Measurements from ENCODE around the gene ANKRD34A.

- peak; percentile 44 for TF ChIP-seq POLR2A (IDR thresholded peaks at IDR 0.05)
- TF ChIP-seq, protein P1, sequence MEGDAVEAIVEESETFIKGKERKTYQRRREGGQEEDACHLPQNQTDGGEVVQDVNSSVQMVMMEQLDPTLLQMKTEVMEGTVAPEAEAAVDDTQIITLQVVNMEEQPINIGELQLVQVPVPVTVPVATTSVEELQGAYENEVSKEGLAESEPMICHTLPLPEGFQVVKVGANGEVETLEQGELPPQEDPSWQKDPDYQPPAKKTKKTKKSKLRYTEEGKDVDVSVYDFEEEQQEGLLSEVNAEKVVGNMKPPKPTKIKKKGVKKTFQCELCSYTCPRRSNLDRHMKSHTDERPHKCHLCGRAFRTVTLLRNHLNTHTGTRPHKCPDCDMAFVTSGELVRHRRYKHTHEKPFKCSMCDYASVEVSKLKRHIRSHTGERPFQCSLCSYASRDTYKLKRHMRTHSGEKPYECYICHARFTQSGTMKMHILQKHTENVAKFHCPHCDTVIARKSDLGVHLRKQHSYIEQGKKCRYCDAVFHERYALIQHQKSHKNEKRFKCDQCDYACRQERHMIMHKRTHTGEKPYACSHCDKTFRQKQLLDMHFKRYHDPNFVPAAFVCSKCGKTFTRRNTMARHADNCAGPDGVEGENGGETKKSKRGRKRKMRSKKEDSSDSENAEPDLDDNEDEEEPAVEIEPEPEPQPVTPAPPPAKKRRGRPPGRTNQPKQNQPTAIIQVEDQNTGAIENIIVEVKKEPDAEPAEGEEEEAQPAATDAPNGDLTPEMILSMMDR (IDR thresholded peaks at IDR 0.05) = peak in 2 of 4 experiments; percentile 22 to 33
Observed at GRCh38 chr1:145918144-145918991, 46.0 kb downstream of the ANKRD34A start, which contains the start of gene PEX11B.
